H1 (cell line): ENCODE measurements around the gene PBX3. TPM values are rescaled to one million over a fixed set of nuclear protein-coding genes. Genes with fewer than 3 reads are reported as not detected.

ENCODE experiments used
- CTCF ChIA-PET: fragments of 300-600 bp; sonication (Branson Sonifier 250); formaldehyde crosslinking; loops from one replicate; lab custom pipeline; 2021; ENCODE audit not compliant: partially characterized antibody; lab: Charles Lee
- POLR2A ChIA-PET: fragments of 300-600 bp; sonication (Branson Sonifier 250); formaldehyde crosslinking; loops from one replicate; lab custom pipeline; 2021; ENCODE audit warnings: inconsistent platforms; ENCODE audit not compliant: partially characterized antibody; lab: Charles Lee
- DNase-seq, 2 experiments: peaks; one replicate each; pipeline versions ENCODE4 v3.0.0 to v3.0.0-alpha.2; 2010 to 2022; ENCODE audit warnings: low spot score in 2 of 2, low read depth in 1 of 2, mixed read lengths in 1 of 2
- FAIRE-seq: peaks from 2 replicates; lab custom pipeline; 2011; peaks lifted over from hg19 to GRCh38; lab: Jason Lieb, UNC
- H2AFZ ChIP-seq: 2 replicates; pipeline ENCODE4 v1.8.1; 2012; ENCODE audit warnings: low read length, inconsistent platforms
- H2AK5ac ChIP-seq: 2 replicates; pipeline ENCODE4 v1.6.1; 2013; ENCODE audit warnings: low read depth, low read length
- H2BK120ac ChIP-seq: replicated peaks from 2 replicates; pipeline ENCODE3; 2013; ENCODE audit warnings: low read depth, low read length, inconsistent platforms
- H2BK12ac ChIP-seq: 2 replicates; pipeline ENCODE4 v1.6.1; 2013; ENCODE audit warnings: low read depth, low read length
- H2BK15ac ChIP-seq: 2 replicates; pipeline ENCODE4 v1.6.1; 2013; ENCODE audit warnings: low read length
- H2BK20ac ChIP-seq: 2 replicates; pipeline ENCODE4 v1.6.1; 2013; ENCODE audit warnings: low read length
- H2BK5ac ChIP-seq: 2 replicates; pipeline ENCODE4 v1.6.1; 2013; ENCODE audit warnings: low read depth, low read length
- H3K14ac ChIP-seq: 2 replicates; pipeline ENCODE4 v1.6.1; 2013; ENCODE audit warnings: inconsistent platforms; ENCODE audit not compliant: insufficient read length
- H3K18ac ChIP-seq: 2 replicates; pipeline ENCODE4 v1.6.1; 2013; ENCODE audit warnings: low read length; ENCODE audit errors: extremely low read depth
- H3K23ac ChIP-seq: 2 replicates; pipeline ENCODE4 v1.6.1; 2013; ENCODE audit warnings: inconsistent platforms; ENCODE audit not compliant: insufficient read length
- H3K23me2 ChIP-seq: 2 replicates; pipeline ENCODE4 v1.6.1; 2013; ENCODE audit warnings: low read depth, low read length
- H3K27ac ChIP-seq: 2 replicates; pipeline ENCODE4 v1.6.1; 2011; ENCODE audit warnings: low read depth, low read length, inconsistent platforms
- H3K27me3 ChIP-seq, 4 experiments: replicated peaks in 1 of 4; 1 replicate in 1 of 4; 2 replicates in 3 of 4; pipeline versions ENCODE4 v1.6.1 to v1.8.1; 2011 to 2013; ENCODE audit warnings: low read length in 3 of 4, mild to moderate bottlenecking in 3 of 4, inconsistent platforms in 2 of 4, mixed read lengths in 2 of 4, moderate library complexity in 1 of 4; ENCODE audit not compliant: control insufficient read depth in 3 of 4, insufficient read depth in 3 of 4; ENCODE audit errors: extremely low read depth in 1 of 4
- H3K36me3 ChIP-seq, 4 experiments: 2 replicates each; pipeline versions ENCODE4 v1.6.1 to v1.8.1; 2011 to 2013; ENCODE audit warnings: mild to moderate bottlenecking in 4 of 4, low read length in 3 of 4, moderate library complexity in 2 of 4, control low read depth in 1 of 4, inconsistent platforms in 1 of 4; ENCODE audit not compliant: insufficient read depth in 4 of 4, control insufficient read depth in 2 of 4
- H3K4ac ChIP-seq: replicated peaks from 2 replicates; pipeline ENCODE3; 2013; ENCODE audit warnings: low read length, low read depth, mixed read lengths, inconsistent platforms; ENCODE audit not compliant: insufficient read length
- H3K4me1 ChIP-seq, 4 experiments: replicated peaks in 1 of 4; 1 replicate in 1 of 4; 2 replicates in 3 of 4; pipeline versions ENCODE4 v1.6.1 to v1.8.1; 2011 to 2013; ENCODE audit warnings: low read length in 3 of 4, inconsistent platforms in 2 of 4, mixed read lengths in 1 of 4; ENCODE audit not compliant: insufficient read depth in 4 of 4, control insufficient read depth in 3 of 4
- H3K4me2 ChIP-seq, 2 experiments: 2 replicates each; pipeline versions ENCODE4 v1.6.1 to v1.8.1; 2011 to 2013; ENCODE audit warnings: low read depth in 2 of 2, low read length in 2 of 2, control low read depth in 1 of 2, inconsistent platforms in 1 of 2, mild to moderate bottlenecking in 1 of 2; ENCODE audit not compliant: insufficient read depth in 1 of 2
- H3K4me3 ChIP-seq, 4 experiments: fragments of 200-600, 300-600 bp in 1 of 4; sonication (generic), shearing (Covaris generic), sonication (Bioruptor Twin) in 1 of 4; 2 replicates each; pipeline versions ENCODE4 v1.5.1 to v1.8.1; 2011 to 2016; ENCODE audit warnings: low read length in 4 of 4, low read depth in 3 of 4, control low read depth in 2 of 4, inconsistent platforms in 2 of 4, mild to moderate bottlenecking in 2 of 4, mixed read lengths in 1 of 4, moderate library complexity in 1 of 4; ENCODE audit not compliant: insufficient read depth in 2 of 4; ENCODE audit errors: extremely low read depth in 1 of 4
- H3K56ac ChIP-seq: replicated peaks from 2 replicates; pipeline ENCODE3; 2013; ENCODE audit warnings: low read depth, mild to moderate bottlenecking, mixed read lengths, low read length, inconsistent platforms; ENCODE audit not compliant: insufficient read length
- H3K79me1 ChIP-seq: 2 replicates; pipeline ENCODE4 v1.6.1; 2013; ENCODE audit warnings: low read depth, low read length, control low read depth
- H3K79me2 ChIP-seq, 2 experiments: 2 replicates each; pipeline versions ENCODE4 v1.6.1 to v1.8.1; 2012 to 2013; ENCODE audit warnings: low read length in 2 of 2, mild to moderate bottlenecking in 2 of 2, inconsistent platforms in 1 of 2; ENCODE audit not compliant: insufficient read depth in 2 of 2, control insufficient read depth in 1 of 2
- H3K9ac ChIP-seq, 4 experiments: replicated peaks in 1 of 4; 1 replicate in 1 of 4; 2 replicates in 3 of 4; pipeline versions ENCODE4 v1.6.1 to v1.8.1; 2011 to 2013; ENCODE audit warnings: low read depth in 3 of 4, low read length in 3 of 4, control low read depth in 2 of 4, mild to moderate bottlenecking in 2 of 4, moderate library complexity in 2 of 4, inconsistent platforms in 1 of 4; ENCODE audit errors: extremely low read depth in 1 of 4
- H3K9me3 ChIP-seq, 2 experiments: 2 replicates each; pipeline versions ENCODE4 v1.6.1 to v1.8.1; 2012 to 2013; ENCODE audit warnings: mild to moderate bottlenecking in 2 of 2, moderate library complexity in 2 of 2, control low read depth in 1 of 2, inconsistent platforms in 1 of 2, low read depth in 1 of 2, low read length in 1 of 2, mixed read lengths in 1 of 2; ENCODE audit not compliant: insufficient read depth in 2 of 2
- H4K20me1 ChIP-seq, 2 experiments: replicated peaks in 1 of 2; 2 replicates each; pipeline versions ENCODE3 to v1.8.1; 2011 to 2013; ENCODE audit warnings: inconsistent platforms in 2 of 2, low read length in 2 of 2, mild to moderate bottlenecking in 1 of 2; ENCODE audit not compliant: insufficient read depth in 2 of 2, control insufficient read depth in 1 of 2
- H4K5ac ChIP-seq: 2 replicates; pipeline ENCODE4 v1.6.1; 2013; ENCODE audit warnings: low read length, low read depth, mixed read lengths, inconsistent platforms; ENCODE audit not compliant: insufficient read length
- H4K8ac ChIP-seq: 2 replicates; pipeline ENCODE4 v1.8.0; 2013; ENCODE audit warnings: mild to moderate bottlenecking, moderate library complexity, low read length, inconsistent platforms; ENCODE audit not compliant: insufficient read depth; ENCODE audit errors: extremely low read depth
- H4K91ac ChIP-seq: replicated peaks from 2 replicates; pipeline ENCODE3; 2013; ENCODE audit warnings: low read length, mixed read lengths, inconsistent platforms; ENCODE audit not compliant: insufficient read length
- ASH2L ChIP-seq: fragments of 200-600, 300-600 bp; sonication (generic); IDR thresholded peaks from one replicate; pipeline ENCODE4 v1.7.1; 2017; ENCODE audit warnings: low read length
- ATF3 ChIP-seq: IDR thresholded peaks from 2 replicates; pipeline ENCODE4 v1.6.1; 2011; ENCODE audit warnings: low read depth, mild to moderate bottlenecking, low read length; ENCODE audit not compliant: insufficient read depth
- JUN ChIP-seq: IDR thresholded peaks from 2 replicates; pipeline ENCODE4 v1.6.1; 2011; ENCODE audit warnings: low read depth, mild to moderate bottlenecking, improper control_type of control experiment, low read length
- MAFK ChIP-seq: IDR thresholded peaks from 2 replicates; pipeline ENCODE4 v1.6.1; 2012; ENCODE audit warnings: low read depth, mild to moderate bottlenecking, improper control_type of control experiment, low read length
- POU5F1 ChIP-seq: IDR thresholded peaks from 2 replicates; pipeline ENCODE4 v1.6.1; 2011; ENCODE audit warnings: low read depth, mild to moderate bottlenecking, low read length, moderate library complexity
- TAF1 ChIP-seq: IDR thresholded peaks from 2 replicates; pipeline ENCODE4 v1.6.1; 2011; ENCODE audit warnings: mild to moderate bottlenecking, low read depth, low read length
- TEAD4 ChIP-seq: IDR thresholded peaks from 2 replicates; pipeline ENCODE4 v1.6.1; 2012; ENCODE audit warnings: low read depth, low read length, inconsistent platforms, mixed read lengths
- ZNF274 ChIP-seq: IDR thresholded peaks from 2 replicates; pipeline ENCODE4 v1.7.0; 2012; ENCODE audit warnings: low read length, borderline replicate concordance; ENCODE audit errors: extremely low read depth
- WGBS, 2 experiments: shearing (Covaris generic) in 1 of 2; methylation state at CpG; one replicate each; pipeline versions ENCODE4 v1.1.6 to v1.1.7; 2013 to 2015; ENCODE audit warnings: low lambda C conversion rate in 2 of 2, mixed read lengths in 2 of 2, inconsistent platforms in 1 of 2, low coverage in 1 of 2, missing lambda C conversion rate in 1 of 2; ENCODE audit not compliant: insufficient replicate concordance in 2 of 2, insufficient coverage in 1 of 2, insufficient read length in 1 of 2; ENCODE audit errors: extremely low coverage in 1 of 2, missing lambda C conversion rate in 1 of 2; 5-methylcytosine and 5-hydroxymethylcytosine counted together
- polyA plus RNA-seq, 7 experiments: library from polyadenylated mRNA; depleted of rRNA in 3 of 7; stranded (reverse) in 5 of 7; unstranded in 2 of 7; fragments of >200 nt in 5 of 7; fragments of 200-250 nt in 2 of 7; gene quantifications; 1 replicate in 5 of 7; 2 replicates in 1 of 7; 4 replicates in 1 of 7; pipeline versions ENCODE4 v1.2.1 to v1.2.3, GENCODE V29; 2011 to 2013; ENCODE audit warnings: missing spikeins in 2 of 7, mixed read lengths in 2 of 7
- total RNA-seq: library from RNA; stranded (reverse); fragmentation: NEBNext Ultra II Directional; extraction: Animal tissue kit (Norgen Biotek cat#: 25700); gene quantifications from 2 replicates; pipeline ENCODE4 v1.2.1, GENCODE V29; 2021
- TF ChIP-seq, protein P1 (sequence below): IDR thresholded peaks from 2 replicates; pipeline ENCODE4 v1.6.1; 2012; ENCODE audit warnings: inconsistent platforms

PBX3 gene
- total and polyA plus RNA-seq, 2 of the 8 experiments (the other 6 are each of a cell fraction or from before 2014, with no cell fraction given) = 22.7 to 44.3 TPM

GRCh38 chr9:125992557-125992956, 245.4 kb downstream of the PBX3 start:
- no peak overlapping the region for H3K4me2 ChIP-seq
- H3K9ac ChIP-seq = no peak overlapping the region
- ChIA-PET CTCF (no interaction called here), POLR2A (no interaction called here)
- H3K23me2 ChIP-seq = no peaks in the 10 kb centered on the region
- no peak for DNase-seq
- H2AK5ac ChIP-seq = no peak overlapping the region
- no peaks in the 10 kb centered on the region for H3K79me1 ChIP-seq
- no peaks in the 10 kb centered on the region for H3K79me2 ChIP-seq
- H3K56ac ChIP-seq = no peak overlapping the region
- no peak overlapping the region for H4K8ac ChIP-seq
- H2BK12ac ChIP-seq = no peak overlapping the region
- H2BK20ac ChIP-seq = no peak overlapping the region
- H3K27me3 ChIP-seq = no peaks in the 10 kb centered on the region
- H4K20me1 ChIP-seq = no peaks in the 10 kb centered on the region
- WGBS, 2 experiments = 82% methylated on average over 8 of the region's 8 CpGs; no CpG with 5 or more reads in 1 of the 2 experiments
- no peak overlapping the region for H2BK120ac ChIP-seq
- no peaks in the 10 kb centered on the region for H3K36me3 ChIP-seq
- TF ChIP-seq ATF3 = no peak
- TF ChIP-seq TAF1 = no peak
- no peak for TF ChIP-seq POU5F1
- TF ChIP-seq ZNF274 = no peak
- TF ChIP-seq, protein P1, sequence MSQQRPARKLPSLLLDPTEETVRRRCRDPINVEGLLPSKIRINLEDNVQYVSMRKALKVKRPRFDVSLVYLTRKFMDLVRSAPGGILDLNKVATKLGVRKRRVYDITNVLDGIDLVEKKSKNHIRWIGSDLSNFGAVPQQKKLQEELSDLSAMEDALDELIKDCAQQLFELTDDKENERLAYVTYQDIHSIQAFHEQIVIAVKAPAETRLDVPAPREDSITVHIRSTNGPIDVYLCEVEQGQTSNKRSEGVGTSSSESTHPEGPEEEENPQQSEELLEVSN = no peak
- no peak for TF ChIP-seq ASH2L
- TF ChIP-seq JUN = no peak
- TF ChIP-seq MAFK = no peak
- no peak for TF ChIP-seq TEAD4
- H3K4me1 ChIP-seq = no peaks in the 10 kb centered on the region
- H3K4me3 ChIP-seq = no peak overlapping the region
- H2BK5ac ChIP-seq = no peak overlapping the region
- H3K27ac ChIP-seq = no peak overlapping the region
- no peak overlapping the region for H2BK15ac ChIP-seq
- H4K5ac ChIP-seq = no peak overlapping the region
- H2AFZ ChIP-seq = no peak overlapping the region
- H3K23ac ChIP-seq = no peak overlapping the region
- no peak for FAIRE-seq
- H3K18ac ChIP-seq = peak overlapping the region; percentile 32; the same call in 1 of the 2 replicates
- H4K91ac ChIP-seq = no peak overlapping the region
- no peak overlapping the region for H3K4ac ChIP-seq
- no peak overlapping the region for H3K14ac ChIP-seq
- H3K9me3 ChIP-seq = no peaks in the 10 kb centered on the region
